ENCODE measurements around the gene KCNJ8.

KCNJ8 gene

DNA sequence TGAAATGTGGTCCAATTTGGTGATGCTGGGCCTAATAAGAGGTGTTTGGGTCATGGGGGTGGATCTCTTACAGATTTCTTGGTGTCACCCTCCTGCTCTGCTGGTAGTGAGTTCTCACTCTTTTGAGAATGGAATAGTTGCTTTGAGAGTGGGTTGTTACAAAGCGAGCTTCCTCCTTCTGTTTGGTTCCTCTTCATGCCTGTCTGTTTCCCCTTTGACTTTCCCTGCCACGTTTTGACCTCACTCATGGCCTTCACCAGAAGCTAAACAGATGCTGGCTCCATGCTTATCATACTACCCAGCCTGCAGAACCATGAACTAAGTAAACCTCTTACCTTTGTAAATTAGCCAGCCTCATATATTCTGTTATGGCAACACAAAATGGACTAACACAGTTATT, 59.1 kb downstream of the KCNJ8 start:
- no peak for DNase-seq (ENCODE audit: low read depth)

Data from activated gamma-delta T cell treated with anti-CD3 and anti-CD28 coated beads, Interleukin-2, amount 50 U/mL, for 16 hours (primary cell).